ENCODE data around the gene MST1. TPM values are rescaled to one million over a fixed set of nuclear protein-coding genes. Genes with fewer than 3 reads are reported as not detected.

MST1 gene
- 1 to 10 TPM in 3 of 4 donors, under 1 TPM in 1; 0.89 to 7.3 (median 4.4) TPM for total RNA-seq

- peaks cover 25% of the 10 kb centered on the region for H3K27me3 ChIP-seq
- H3K27ac ChIP-seq, result peak within 1 kb of the TSS; percentile 20 to 82 (median 78)
- peaks cover 0 to 48% (median 23%) of the 10 kb centered on the region in 3 donors for H3K4me1 ChIP-seq
- no peaks in the 10 kb centered on the region for H3K9me3 ChIP-seq
- H3K4me3 ChIP-seq, result peak within 1 kb of the TSS; percentile 50 to 98
- peak; percentile 78 for ATAC-seq
- peaks cover 0 to 12% of the 10 kb centered on the region in 2 donors for H3K36me3 ChIP-seq
- 0% methylated on average over 2 of the region's 66 CpGs; no CpG with 5 or more reads in 1 of the 2 donors for WGBS, 2 donors (ENCODE audit: low coverage in 1 of 2)
- peak; percentile 20 to 49 for TF ChIP-seq POLR2A (IDR thresholded peaks at IDR 0.05)
- peak; percentile 88 for TF ChIP-seq POLR2AphosphoS5 (IDR thresholded peaks at IDR 0.05)
- no peak for TF ChIP-seq EP300 (IDR thresholded peaks at IDR 0.05)
- TF ChIP-seq CTCF (IDR thresholded peaks at IDR 0.05), result peak in 2 of 4 experiments; percentile 48 to 60
Observed at GRCh38 chr3:49689046-49689907, at the start of gene MST1, which contains the start of gene RNF123. Gene MST1 (minus strand): TSS chr3:49689474. CDS start chr3:49688691, 783 bp downstream. Gene RNF123 (plus strand): TSS chr3:49689557. CDS start chr3:49691166, 1,609 bp downstream.

- H3K27ac ChIP-seq, result no peak overlapping the region
- no peaks in the 10 kb centered on the region for H3K9me3 ChIP-seq
- ATAC-seq, result no peak
- H3K36me3 ChIP-seq, result peaks cover 0 to 80% of the 10 kb centered on the region in 2 donors
- no peak overlapping the region for H3K4me3 ChIP-seq
- H3K4me1 ChIP-seq, result no peaks in the 10 kb centered on the region
- no peaks in the 10 kb centered on the region for H3K27me3 ChIP-seq
- TF ChIP-seq EP300 (IDR thresholded peaks at IDR 0.05), result no peak
- TF ChIP-seq POLR2AphosphoS5 (IDR thresholded peaks at IDR 0.05), result no peak
- no peak for TF ChIP-seq CTCF (IDR thresholded peaks at IDR 0.05)
- TF ChIP-seq POLR2A (IDR thresholded peaks at IDR 0.05), result no peak
- WGBS, 2 donors (ENCODE audit: low coverage in 1 of 2), result 73 to 91% methylated on average over 2 to 4 of the region's 11 CpGs
Observed at GRCh38 chr3:49738067-49738713, 48.9 kb upstream of the MST1 start.

- no peak for ATAC-seq
- Histone ChIP-seq H3K4me1 (no peaks in the 10 kb centered on the region), H3K27ac (no peak overlapping the region), H3K4me3 (no peak overlapping the region), H3K9me3 (no peaks in the 10 kb centered on the region), H3K27me3 (no peaks in the 10 kb centered on the region), H3K36me3 (peaks cover 0 to 91% of the 10 kb centered on the region in 2 donors)
- WGBS, 2 donors (ENCODE audit: low coverage in 1 of 2), result 90 to 91% methylated on average over 2 to 4 of the region's 6 CpGs
- no peak for TF ChIP-seq POLR2AphosphoS5 (IDR thresholded peaks at IDR 0.05)
- TF ChIP-seq CTCF (IDR thresholded peaks at IDR 0.05), result no peak
- no peak for TF ChIP-seq EP300 (IDR thresholded peaks at IDR 0.05)
- TF ChIP-seq POLR2A (IDR thresholded peaks at IDR 0.05), result no peak
Observed at GRCh38 chr3:49734752-49735151, 45.5 kb upstream of the MST1 start.

- no peaks in the 10 kb centered on the region for H3K27me3 ChIP-seq
- no peak for ATAC-seq
- 80% methylated on average over 1 of the region's 1 CpG for WGBS, 2 donors (ENCODE audit: low coverage in 1 of 2)
- H3K4me1 ChIP-seq, result no peaks in the 10 kb centered on the region
- no peak overlapping the region for H3K4me3 ChIP-seq
- no peak for TF ChIP-seq CTCF (IDR thresholded peaks at IDR 0.05)
- no peak for TF ChIP-seq POLR2A (IDR thresholded peaks at IDR 0.05)
- no peak for TF ChIP-seq POLR2AphosphoS5 (IDR thresholded peaks at IDR 0.05)
- TF ChIP-seq EP300 (IDR thresholded peaks at IDR 0.05), result no peak
- peaks cover 0 to 98% of the 10 kb centered on the region in 2 donors for H3K36me3 ChIP-seq
- no peak overlapping the region for H3K27ac ChIP-seq
- H3K9me3 ChIP-seq, result no peaks in the 10 kb centered on the region
Observed at GRCh38 chr3:49733551-49733950, 44.3 kb upstream of the MST1 start.
